GM12872 (cell line): ENCODE results near the gene TIMM22.

ENCODE experiments used
- TF ChIP-seq, protein P1 (sequence below): IDR thresholded peaks from 3 replicates; pipeline ENCODE4 v1.5.1; 2011; ENCODE audit warnings: low read depth, mild to moderate bottlenecking, low read length, moderate library complexity; ENCODE audit not compliant: insufficient read depth

The TIMM22 gene

DNA sequence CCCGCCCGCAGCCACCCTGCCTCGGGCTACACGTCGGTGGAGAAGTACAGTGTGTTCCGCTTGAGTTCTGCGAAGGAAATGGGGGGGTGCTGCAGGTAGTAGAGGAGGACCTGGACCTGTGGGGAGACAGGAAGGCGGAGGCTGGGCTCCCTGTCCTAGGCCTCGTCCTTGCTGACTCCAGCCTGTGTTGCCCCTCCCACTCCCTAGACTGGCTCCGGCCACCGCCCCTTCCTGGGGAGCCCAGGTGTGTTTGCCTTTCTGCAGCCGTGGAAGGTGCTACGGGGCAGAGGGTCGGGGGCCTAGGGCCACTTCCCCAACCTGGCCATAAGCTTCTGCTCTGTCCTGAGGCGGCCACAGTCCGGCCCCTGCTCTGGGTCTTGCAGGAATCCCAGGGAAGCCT lies 9.1 kb downstream of the TIMM22 start:
- TF ChIP-seq, protein P1, sequence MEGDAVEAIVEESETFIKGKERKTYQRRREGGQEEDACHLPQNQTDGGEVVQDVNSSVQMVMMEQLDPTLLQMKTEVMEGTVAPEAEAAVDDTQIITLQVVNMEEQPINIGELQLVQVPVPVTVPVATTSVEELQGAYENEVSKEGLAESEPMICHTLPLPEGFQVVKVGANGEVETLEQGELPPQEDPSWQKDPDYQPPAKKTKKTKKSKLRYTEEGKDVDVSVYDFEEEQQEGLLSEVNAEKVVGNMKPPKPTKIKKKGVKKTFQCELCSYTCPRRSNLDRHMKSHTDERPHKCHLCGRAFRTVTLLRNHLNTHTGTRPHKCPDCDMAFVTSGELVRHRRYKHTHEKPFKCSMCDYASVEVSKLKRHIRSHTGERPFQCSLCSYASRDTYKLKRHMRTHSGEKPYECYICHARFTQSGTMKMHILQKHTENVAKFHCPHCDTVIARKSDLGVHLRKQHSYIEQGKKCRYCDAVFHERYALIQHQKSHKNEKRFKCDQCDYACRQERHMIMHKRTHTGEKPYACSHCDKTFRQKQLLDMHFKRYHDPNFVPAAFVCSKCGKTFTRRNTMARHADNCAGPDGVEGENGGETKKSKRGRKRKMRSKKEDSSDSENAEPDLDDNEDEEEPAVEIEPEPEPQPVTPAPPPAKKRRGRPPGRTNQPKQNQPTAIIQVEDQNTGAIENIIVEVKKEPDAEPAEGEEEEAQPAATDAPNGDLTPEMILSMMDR, result no peak

DNA sequence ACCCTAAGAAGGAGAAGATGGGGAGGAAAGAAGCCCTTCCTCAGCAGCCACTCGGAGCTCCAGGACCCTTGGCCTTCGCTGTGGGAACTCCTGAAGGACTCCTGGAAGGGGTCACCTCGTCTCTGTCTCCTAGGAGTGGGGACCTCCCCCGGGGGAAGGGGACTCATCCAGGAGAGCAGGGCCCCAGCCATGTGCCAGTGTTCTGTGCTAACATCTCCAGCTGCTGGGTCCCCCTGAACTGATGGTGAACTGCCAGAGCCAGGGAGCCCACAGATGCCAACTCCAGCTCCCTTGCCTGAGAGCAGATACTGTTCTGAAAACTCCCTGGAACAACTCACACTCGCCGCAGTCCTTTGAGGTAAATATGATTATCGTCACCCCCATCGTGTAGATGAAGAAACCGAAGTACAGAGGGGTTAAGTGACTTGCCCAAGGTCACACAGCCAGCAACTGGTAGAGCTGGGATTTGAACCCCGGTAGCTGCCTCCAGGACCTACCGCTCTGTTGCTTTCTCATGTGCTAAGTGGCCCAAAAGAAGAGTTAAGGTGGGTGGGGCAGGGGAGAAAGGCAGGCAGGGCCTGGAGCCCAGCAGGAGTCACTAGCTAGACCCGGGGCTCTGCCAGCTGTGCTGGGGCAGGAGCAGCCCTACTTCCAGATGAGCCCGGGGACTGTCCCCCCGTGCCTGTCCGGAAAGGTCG lies 10.5 kb downstream of the TIMM22 start:
- TF ChIP-seq, protein P1, result no peak

DNA sequence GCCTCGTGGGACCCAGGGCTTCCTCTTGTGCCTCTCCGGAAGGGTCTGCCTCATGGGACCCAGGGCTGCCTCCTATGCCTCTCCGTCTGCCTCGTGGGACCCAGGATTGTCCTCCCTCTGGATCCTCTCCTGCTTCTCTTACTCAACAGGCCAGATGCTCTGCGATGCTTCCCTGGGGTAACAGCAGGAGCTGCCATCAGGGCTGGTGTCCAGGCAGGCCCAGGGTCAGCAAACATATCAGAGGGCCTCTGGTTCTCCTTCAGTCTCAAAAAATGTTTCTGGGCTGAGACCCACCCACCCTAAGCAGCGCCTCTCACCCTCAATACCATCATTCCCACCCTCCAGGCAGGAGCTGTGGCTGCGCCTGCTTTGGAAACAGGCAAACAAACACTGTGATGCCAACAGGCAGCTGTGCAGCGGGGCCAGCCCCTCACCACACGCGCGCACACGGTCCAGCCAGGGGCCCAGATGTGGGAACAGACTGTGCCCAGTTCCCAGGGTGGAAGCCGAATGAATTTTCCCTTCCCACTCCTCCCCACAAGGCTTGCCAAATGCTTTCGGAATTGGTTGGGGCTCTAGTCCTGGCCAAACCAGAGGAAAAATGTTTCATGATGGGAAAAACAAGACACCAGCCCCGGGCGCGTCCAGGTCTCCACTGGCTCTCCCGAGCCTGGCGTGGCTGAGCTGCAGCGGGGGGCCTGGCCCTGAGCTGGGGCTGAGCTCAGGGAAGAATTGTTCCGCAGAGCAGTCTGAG lies 11.3 kb downstream of the TIMM22 start:
- TF ChIP-seq, protein P1, result no peak

DNA sequence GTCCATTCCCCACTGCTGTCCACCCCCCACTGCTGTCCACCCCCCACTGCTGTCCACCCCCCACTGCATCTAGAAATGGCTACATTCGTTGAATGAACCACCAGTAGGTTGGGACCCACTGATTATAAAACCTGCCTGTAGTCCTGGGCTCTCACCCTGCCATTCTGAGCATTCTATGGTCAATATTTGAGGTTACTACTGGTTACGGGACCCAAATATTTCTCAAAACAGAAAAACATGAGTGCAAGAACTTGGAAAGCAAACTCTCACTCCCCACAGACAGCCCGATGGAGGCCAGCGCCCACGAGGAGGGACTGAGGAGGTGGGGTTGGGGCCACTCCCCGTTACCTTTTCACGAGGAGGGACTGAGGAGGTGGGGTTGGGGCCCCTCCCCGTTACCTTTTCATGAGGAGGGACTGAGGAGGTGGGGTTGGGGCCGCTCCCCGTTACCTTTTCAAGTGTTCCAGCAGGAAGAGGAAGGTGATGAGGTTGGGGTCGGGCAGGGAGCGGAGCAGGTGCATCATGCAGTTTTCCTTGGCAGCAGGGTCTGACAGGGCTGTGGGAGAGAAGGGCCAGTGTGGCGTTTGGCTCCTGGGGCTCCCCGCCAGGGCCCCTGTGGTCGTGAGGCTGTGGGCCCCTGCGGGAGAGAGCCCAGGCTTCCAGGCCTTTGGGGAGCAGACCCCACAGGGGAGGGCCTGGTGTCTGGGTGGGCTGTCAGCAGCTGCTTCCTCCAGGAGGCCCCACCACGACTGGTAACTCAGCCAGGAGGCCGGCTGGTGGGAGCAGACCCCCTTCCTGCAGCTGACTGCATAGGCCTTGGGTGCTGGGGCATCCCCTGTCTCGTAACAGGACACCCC lies 12.5 kb downstream of the TIMM22 start:
- TF ChIP-seq, protein P1, result no peak

DNA sequence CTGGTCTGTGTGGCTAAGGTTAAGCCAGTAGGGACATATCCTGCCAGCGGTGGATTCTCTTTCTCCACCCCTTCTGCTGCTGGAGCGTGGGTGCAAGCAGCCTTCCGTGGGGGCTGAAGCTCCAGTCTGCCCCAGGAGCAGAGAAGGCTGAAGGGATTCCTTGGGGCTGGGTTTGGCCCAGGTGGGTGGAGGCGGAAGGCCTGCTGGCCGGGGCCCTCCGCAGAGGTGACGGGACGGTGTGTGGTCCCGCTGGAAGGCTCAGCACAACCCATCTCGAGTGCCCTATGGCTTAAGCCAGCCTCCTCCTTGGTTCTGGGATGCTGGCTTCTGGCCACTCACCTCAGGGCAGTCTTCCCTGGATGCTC lies 13.1 kb downstream of the TIMM22 start:
- TF ChIP-seq, protein P1, result no peak

DNA sequence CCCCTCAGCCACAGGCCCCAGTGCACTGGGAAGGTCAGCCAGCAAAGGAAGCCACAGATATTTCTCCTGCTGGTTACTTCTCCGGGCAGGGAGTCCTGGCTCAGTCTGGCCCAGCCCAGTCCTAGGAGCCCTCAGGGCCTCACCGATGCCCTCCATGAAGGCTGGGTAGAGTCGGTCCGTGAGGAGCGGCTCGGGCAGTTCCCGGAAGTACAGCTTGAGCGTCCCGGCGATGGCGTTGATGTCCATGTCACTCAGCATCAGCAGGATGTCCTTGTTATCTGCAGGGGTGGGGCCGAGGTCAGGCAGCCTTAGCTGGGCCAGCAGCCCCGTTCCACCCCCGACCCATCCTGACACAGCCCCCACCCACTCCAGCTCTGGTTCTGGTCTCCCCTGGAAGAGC lies 13.7 kb downstream of the TIMM22 start:
- TF ChIP-seq, protein P1, result no peak

DNA sequence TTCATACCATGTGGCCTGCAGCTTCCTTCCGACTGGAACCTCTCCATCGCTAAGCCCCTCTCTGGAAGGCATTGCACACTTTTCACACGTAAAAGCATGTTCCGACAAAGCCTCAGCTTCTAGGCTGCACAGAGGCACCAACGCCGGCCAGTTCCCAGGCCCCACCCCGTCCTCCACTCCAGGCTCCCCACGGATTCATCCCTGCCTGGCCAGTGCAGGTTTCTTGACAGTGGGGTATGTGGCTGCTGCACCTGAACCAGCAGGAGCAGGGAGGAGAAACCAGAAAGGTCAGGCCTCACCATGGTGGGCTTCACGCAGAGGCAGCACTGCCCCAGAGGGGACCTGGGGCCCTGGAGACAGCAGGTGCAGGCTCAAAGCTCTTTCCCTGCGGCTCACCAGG lies 14.2 kb downstream of the TIMM22 start:
- TF ChIP-seq, protein P1, result no peak
